Activated CD8-positive, alpha-beta memory T cell treated with anti-CD3 and anti-CD28 coated beads for 36 hours (primary cell): ENCODE data around the gene INPP5K. TPM values are rescaled to one million over a fixed set of nuclear protein-coding genes. Genes with fewer than 3 reads are reported as not detected.
"Not testable (repeated sequence)": the region's sequence is repeated elsewhere in the genome, so short reads cannot be mapped to it uniquely, and the experiment has no call there.

Experiments
- CTCF ChIA-PET: fragments of 350-600 bp; sonication (Branson Sonifier 250); formaldehyde crosslinking; loops from one replicate; lab custom pipeline; 2021; ENCODE audit warnings: antibody characterized with exemption; lab: Charles Lee
- POLR2A ChIA-PET: fragments of 350-600 bp; sonication (Branson Sonifier 250); formaldehyde crosslinking; loops from one replicate; lab custom pipeline; 2021; ENCODE audit warnings: antibody characterized with exemption; lab: Charles Lee
- total RNA-seq, 2 experiments: library from RNA; stranded (reverse); gene quantifications; one replicate each; pipeline ENCODE4 v1.2.3, GENCODE V29; 2021

INPP5K gene
- 10 to 100 TPM; 22.6 to 23.7 TPM for total RNA-seq

DNA sequence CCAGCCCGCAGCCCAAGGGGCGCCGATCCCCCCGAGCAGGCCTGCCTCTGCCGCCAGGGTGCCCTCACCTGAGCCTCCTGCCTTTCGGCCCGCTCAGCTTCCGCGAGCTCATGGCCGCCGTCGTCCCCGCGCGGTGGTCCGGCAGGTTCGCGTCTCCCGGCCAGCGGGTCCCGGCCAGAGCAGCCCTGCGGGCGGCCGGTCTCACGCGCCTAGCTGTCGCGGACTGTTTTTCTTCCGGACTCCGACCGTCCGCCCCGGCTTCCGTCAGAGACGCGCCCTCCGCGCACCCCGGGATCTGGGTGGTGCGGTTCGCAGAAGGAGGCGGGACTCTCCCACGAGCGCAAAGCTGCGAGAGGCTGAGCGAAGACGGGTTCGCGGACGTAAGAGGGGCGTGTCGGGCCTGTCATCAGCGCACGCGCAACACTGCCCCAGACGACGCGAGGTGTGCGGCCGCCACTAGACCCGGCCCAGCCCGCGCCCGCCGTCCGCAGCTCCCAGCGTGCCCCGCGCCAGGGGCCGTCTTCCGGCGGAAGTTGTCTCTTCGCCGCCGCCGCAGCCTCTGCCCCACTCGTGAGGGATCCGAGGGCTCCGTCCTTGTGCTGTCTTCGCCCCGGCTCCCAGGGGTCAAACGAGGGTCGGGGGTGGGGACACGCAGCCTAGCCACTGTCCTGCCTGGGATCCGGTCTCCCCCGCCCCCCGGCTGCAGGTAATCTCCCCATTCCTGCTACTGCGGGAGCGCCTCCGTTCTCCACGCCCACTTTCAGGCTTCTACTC lies at the start of gene INPP5K:
TSS of gene INPP5K (minus strand) at position 225 of the 774 bp plus-strand sequence. CDS start at position 112, 113 bp downstream.
- ChIA-PET POLR2A (interaction anchor here (0.6 to 2.2 kb wide), 5 partner anchors 25 to 320 kb away, joined by 4 to 7 read pairs (median 5); no protein-coding TSS in a partner anchor), CTCF (interaction anchor here (1.0 to 2.4 kb wide), 8 partner anchors 11 to 151 kb away, joined by 3 to 16 read pairs (median 6); partner anchors contain the start of genes CRK, MYO1C and RILP)

DNA sequence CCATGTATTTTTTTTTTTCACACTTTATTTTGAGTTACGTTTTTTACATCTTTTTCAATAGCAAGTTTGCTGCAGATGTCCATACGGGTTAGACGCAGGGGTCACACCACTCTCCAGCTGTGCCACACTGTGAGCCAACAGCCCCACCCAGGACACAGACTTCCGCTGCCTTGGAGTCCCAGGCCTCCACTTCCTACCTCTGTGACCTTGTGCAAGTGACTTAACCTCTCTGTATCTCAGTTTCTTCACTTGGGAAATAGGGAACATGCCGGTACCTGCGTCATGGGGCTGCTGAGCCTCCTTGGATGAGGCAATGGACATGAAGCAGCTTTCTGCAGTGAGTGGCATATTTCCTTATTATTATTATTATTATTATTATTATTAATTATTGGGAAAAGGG lies 49.5 kb upstream of the INPP5K start:
- POLR2A ChIA-PET, result no interaction called here
- CTCF ChIA-PET, result interaction anchor here (0.7 to 1.0 kb wide), 2 partner anchors 84 to 264 kb away, joined by 3 read pairs; partner anchors contain the start of genes RILP and RPA1

DNA sequence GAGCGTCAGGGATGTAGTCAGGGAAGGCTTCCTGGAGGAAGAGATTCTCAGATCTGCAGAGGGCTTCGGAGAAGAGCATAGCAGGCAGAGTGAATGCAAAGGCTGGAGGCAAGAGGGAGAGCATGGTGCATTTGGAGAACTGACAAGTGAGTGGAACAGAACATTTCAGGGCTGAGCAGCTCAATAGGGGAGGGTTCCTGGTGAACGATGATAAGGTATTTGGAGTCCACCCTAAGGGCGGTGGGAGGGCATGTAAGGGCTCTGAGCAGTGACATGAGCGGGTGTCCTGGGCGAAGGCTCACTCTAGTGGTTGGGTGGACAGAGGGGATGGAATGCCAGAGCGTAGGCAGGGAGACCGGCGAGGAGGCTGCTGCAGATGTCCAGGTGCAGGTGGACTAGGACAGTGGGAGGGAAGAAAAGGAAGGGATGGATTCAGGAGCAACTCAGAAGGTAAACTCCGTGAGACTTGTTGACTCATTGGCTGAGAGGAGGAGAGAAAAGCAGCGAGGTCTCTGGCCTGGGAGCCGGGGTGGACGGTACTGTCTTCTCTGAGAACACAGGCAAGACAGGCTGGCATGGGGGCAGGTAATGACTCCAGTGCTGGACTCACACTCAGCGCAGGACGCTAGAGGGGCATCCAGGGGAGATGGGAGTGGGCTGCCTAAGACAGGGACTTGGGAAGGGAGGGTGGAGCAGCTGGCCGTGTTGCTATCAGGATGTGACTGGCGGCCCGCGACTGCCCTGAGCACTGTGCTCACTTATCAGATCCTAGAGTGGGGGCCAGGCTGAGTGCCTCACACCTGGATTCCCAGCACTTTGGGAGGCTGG lies 47.6 kb upstream of the INPP5K start:
- POLR2A ChIA-PET, result no interaction called here
- CTCF ChIA-PET, result interaction anchor here (0.9 to 1.4 kb wide), 2 partner anchors 10 to 66 kb away, joined by 3 to 4 read pairs; no protein-coding TSS in a partner anchor

DNA sequence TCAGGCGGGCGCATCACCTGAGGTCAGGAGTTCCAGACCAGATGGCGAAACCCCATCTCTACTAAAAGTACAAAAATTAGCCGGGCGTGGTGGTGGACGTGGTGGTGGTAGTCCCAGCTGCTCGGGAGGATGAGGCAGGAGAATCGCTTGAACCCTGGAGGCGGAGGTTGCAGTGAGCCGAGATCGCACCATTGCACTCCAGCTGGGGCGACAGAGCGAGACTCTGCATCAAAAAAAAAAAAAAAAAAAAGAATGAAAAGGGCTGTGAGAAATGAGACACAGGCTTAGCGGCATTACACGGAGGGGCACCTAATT lies 47.0 kb upstream of the INPP5K start:
- POLR2A ChIA-PET, result not testable (repeated sequence)
- CTCF ChIA-PET, result interaction anchor here (1.5 kb wide), 1 partner anchor 66 kb away, joined by 4 read pairs; no protein-coding TSS in a partner anchor

DNA sequence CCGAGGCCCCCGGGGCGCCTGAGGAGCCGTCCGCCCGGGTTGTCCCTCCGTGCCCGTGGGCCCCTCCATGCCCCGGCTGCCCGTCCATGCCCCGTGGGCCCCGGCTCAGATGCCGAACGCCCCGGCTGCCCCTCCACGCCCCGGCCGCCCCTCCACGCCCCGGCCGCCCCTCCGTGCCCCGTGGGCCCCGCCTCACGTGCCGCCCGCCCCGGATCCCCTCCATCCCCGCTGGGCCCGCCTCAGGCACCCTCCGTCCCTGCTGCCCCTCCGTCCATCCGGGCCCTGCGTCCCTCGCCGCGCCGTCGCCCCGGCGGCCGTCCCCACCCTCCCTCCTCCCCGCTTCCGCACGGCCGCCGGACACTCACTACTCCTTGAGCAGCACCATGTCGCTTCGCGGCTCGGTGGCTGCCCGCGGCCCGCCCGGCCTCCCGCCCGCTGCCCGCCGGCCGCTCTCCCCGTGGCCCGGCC lies 45.8 kb upstream of the INPP5K start:
- POLR2A ChIA-PET, result interaction anchor here (0.6 to 1.2 kb wide), 4 partner anchors 34 to 162 kb away, joined by 4 to 7 read pairs (median 6); partner anchors contain the start of gene YWHAE
- CTCF ChIA-PET, result interaction anchor here (0.6 to 1.8 kb wide), 3 partner anchors 12 to 87 kb away, joined by 4 to 7 read pairs (median 4); partner anchors contain the start of gene RILP

DNA sequence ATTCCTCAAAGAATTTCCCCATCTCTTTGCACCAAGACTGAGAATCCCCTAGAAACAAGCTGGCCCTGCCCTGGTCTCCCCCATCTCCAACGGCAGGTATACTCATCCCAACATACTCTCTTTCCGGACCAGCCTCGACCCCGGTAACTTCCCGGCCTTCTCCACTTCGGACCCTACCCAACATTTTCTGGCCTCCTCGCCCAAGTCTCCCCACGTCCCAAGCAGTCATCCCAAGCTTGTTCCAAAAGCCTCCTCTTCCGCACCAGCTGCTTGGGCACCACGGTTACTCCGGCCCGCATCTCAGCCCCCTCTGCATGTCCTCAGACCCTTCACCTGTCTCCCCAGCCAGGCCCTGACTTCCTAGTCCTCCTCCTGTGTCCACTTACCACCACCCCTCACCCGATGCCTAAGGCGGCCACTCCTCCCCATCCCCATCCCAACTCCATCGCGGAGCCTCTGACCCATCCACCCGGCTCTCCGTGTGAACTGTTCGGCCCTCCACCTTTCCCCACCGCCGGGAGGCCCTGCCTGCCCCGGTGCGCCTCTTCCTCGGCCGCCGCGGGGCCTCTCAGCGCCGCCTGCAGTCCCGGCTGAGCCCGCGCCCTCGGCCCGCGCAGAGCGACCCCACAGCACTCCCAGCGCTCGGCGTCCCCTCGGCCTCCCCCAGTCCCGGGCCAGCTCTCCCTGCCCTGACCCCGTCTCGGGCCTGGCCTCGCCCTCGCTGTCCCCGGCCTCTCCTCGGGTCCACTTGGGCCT lies 45.2 kb upstream of the INPP5K start:
- POLR2A ChIA-PET, result interaction anchor here (0.5 to 1.1 kb wide), 2 partner anchors 27 to 46 kb away, joined by 3 to 5 read pairs; no protein-coding TSS in a partner anchor

DNA sequence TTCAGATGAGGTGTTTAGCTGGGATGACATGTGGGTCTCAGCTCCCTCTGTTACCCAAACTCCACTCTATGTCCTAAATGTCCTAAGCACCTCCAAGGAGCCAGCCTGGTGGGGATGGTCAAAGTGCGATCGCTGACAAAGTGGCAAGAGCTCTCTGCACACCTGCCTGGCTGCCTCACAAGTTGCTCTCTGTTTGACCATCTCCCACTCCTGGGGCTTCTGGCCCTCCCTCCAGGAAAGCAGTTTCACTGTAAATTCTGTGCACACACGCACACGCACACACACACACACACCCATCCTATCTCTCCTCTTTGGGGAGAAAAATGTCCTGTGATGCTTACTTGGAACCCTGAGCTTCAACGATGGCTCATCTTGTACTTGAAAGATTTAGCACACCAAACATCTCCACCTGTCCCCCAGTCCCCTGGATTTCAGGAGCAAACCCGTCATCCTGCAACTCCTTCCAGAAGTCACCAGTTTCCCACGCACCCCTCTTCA lies 44.5 kb upstream of the INPP5K start:
- POLR2A ChIA-PET, result interaction anchor here (1.1 kb wide), 1 partner anchor 46 kb away, joined by 5 read pairs; no protein-coding TSS in a partner anchor
- CTCF ChIA-PET, result interaction anchor here (0.8 to 1.8 kb wide), 5 partner anchors 12 to 89 kb away, joined by 3 to 10 read pairs (median 3); partner anchors contain the start of gene RILP

More for the DNA sequence above, 45.2 kb upstream of the INPP5K start:
- CTCF ChIA-PET, result interaction anchor here (0.8 to 1.8 kb wide), 5 partner anchors 13 to 88 kb away, joined by 3 to 10 read pairs (median 3); partner anchors contain the start of gene RILP

DNA sequence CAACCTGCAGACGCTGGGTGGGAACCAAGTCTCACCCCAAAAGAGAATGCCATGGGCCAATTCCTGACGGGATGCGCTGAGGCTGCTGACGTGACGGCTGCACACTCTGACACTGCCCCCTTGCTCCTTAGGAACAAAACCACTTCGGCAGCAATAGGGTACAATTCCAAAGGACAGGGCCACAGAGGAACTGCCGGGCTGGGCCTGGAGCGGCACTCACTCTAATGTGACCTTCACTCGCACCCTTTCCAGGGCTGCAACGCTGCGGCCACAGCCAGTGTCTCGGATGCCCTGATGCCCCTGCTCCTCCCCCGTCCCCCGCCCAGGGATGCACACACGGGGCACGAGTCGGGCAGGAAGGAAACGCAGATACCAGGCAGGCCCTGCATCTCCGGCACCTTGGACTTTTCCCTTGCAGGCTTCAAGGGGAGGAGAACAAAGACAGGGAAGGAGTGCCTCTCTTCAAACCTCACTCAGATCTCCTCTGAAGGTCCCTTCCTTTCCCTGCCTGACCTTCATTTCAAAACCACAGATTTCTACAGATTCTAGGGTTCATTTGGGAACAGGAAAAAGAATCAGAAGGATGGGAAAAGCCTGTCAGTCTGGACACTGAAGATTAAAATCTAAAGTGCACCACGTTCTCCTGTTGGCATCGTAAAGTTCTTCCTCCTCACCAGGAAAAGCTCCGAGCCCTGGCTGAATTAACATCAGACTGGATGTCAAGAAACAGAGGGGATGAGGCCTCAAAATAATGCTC lies 43.9 kb upstream of the INPP5K start:
- ChIA-PET POLR2A (no interaction called here), CTCF (interaction anchor here (1.7 to 1.8 kb wide), 2 partner anchors 70 to 89 kb away, joined by 7 to 10 read pairs; partner anchors contain the start of gene RILP)

DNA sequence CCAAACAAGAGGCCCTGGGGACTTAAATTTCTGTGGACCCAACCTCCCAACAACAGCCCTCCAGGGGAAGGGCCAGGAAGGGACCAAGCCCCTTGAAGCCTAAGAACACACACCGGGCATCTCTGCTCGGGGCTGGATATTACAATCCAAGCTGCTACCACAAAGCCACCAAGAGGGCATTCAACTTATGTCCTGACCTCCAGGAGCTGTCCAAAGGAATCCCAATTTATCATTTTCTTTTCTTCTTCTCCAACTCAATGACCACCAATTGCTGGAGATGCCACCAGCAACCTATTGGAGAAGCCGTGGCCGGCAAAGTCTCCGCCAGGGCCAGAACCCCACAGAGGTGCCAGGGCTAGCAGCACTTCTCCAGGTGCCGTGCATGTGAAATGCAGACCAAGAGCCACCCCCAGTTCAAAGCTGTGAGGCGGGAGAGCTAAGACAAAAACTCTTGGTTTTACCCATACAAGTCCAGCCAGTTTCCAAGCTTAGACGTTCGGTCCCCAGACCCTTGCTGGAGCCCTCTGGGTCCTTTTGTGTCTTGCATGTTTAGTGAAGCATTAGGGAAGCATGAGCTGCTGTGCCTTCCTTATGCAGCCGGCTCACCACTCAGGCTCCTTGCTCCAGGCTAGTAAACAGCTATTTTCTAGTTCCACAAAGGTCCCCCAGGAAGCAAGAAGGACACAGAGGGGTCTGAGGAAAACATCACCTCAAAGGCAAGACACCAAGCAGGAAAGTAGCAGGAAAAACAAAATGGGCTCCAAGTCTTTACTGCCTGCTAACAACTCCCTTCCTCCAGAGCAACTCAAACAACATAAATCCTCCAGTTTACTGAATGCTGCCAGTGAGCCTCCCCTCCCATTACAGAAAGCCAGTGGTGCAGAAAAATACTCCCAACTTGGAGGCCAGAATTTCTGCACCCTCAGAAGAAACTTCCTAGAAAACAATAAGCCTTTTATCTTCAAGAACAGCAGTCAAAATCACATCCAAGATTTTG lies 42.9 kb upstream of the INPP5K start:
- POLR2A ChIA-PET, result no interaction called here
- CTCF ChIA-PET, result no interaction called here

DNA sequence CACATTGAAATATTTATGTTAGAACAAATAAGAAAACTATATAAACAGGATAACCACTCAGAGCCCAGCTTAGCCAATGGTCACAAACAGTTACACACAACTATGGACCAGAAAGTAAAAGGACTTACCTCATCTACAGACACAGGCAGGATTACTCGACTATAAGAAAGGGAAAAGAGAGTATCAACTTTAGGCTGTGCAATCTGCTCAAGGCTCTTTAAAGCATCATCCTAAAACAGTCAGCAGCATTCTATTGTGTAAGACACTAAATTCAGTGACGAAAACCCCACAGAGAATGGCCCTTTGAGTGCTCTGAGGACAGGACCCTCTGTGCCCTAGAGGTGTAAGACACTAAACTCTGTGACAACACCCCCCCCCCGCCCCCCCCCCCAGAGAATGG lies 42.0 kb upstream of the INPP5K start:
- ChIA-PET CTCF (interaction anchor here (0.7 kb wide), 1 partner anchor 530 kb away, joined by 3 read pairs; no protein-coding TSS in a partner anchor), POLR2A (interaction anchor here (0.5 kb wide), 1 partner anchor 232 kb away, joined by 5 read pairs; no protein-coding TSS in a partner anchor)

DNA sequence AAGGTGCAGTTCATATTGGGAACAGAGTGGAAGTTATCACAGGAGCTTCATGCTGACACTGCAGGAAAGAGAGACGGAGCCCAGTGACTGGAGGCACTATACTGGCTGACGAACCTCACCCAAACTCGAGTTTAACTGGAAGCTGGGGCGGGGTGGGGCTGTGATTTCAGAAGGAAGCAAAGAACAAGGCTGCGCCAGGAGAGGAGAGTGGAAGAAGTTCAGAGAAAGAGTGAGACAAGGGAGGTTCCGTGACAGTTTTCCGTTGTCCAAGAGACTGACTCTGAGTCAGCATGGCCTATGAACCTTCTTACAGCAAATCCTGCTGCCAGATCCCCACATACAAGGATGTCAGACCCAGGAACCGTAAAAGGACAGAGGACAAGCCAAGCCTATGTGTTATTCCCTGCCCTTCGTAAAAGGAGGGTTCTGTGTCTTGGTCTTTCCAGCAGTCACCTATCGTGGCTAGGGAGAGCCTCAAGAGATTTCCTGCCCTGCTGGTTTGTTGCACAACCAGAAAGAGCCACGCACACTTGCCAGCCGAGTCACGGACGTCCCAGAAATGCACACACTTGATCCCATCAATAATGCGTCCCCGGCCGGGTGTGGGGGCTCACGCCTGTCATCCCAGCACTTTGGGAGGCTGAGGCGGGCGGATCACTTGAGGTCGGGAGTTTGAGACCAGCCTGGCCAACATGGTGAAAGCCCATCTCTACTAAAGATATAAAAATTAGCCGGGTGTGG lies 41.1 kb upstream of the INPP5K start:
- ChIA-PET POLR2A (interaction anchor here (0.5 kb wide), 1 partner anchor 233 kb away, joined by 5 read pairs; no protein-coding TSS in a partner anchor), CTCF (no interaction called here)

DNA sequence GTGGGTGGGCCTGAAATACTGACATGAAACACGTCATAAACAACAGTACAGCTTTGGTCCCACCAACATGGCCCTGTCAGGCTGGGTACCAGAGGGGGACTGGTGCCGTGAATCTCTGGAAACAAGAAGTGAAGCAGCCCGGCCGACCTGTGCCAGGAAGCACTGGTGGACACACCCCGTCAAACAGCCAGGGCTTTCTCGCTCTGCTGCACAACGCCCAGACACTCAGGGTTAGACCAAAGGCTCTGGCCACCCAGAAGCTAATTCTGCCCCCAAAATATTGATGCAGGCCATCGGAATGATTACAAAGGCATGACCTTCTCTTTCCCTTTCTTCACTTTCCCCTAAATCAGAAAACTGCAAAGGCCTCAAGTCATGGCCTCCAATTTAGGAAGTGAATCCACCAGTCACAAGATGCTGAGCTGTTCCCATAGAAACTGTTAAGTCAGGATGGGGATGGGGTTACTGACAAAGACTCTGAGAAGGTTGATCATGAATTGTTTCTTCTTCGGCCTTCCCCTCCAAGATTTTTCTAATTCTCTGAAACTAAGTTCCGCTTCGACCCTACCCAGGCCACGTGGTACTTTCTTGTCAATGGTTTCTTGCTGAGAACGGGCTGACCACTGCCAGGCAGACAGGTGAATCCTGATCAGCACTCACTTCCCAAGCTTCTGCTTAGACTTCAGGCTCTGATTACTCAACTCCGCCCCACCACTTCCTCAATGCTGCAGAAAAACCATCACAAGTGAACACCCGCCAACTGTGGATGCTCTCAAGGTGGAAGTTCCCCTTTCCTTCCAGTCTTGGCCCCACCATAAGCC lies 39.4 kb upstream of the INPP5K start:
- CTCF ChIA-PET, result no interaction called here
- POLR2A ChIA-PET, result no interaction called here

DNA sequence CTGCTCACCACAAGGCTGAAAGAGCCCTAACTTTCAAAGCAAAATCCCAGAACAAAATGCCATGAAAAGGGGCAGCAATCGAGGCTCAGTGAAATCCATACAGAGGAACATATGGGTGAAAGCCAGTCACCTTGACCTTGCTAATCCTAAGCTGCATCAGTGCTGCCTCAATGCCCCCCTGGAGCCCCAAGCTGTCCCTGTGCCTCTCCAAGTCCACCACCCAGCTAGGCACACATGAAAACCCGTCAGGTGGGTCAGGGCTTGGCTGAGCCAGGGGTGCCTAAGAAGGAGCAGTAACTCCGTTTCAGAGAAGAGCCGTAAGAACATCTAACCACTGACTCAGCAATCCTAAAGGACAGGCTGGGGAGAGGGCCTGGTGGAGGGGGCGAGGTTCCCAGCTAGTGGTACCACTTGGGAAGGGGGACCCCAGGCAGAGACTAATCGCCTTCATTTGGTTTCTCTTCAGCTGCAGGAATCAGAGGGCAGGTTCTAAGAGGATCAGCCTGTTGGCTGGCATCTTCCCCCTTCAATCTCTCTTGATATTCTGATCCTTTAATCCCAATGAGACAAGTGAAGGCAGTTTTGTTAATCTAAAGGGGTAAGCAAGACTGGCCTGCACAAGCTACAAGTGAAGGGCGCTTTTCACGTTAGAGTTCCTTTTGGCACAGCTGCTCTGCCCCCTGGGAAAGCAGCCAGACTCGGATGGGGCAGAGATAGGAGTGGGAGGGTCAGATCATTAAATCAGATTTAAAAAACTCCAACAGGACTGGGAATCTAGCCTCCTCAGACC lies 38.5 kb upstream of the INPP5K start:
- CTCF ChIA-PET, result no interaction called here

More for the DNA sequence above, 38.5 kb upstream of the INPP5K start:
- POLR2A ChIA-PET, result no interaction called here
